CD8-positive, alpha-beta memory T cell (primary cell): ENCODE results near the gene OXCT1. TPM values are rescaled to one million over a fixed set of nuclear protein-coding genes. Genes with fewer than 3 reads are reported as not detected.
A peak's percentile ranks its signal among the peaks of the same experiment; 100 is the strongest.

Experiments used
- CTCF ChIA-PET: fragments of 350-600 bp; sonication (Branson Sonifier 250); formaldehyde crosslinking; loops from one replicate; lab custom pipeline; 2021; ENCODE audit warnings: antibody characterized with exemption; lab: Charles Lee
- POLR2A ChIA-PET: fragments of 350-600 bp; sonication (Branson Sonifier 250); formaldehyde crosslinking; loops from one replicate; lab custom pipeline; 2021; ENCODE audit warnings: antibody characterized with exemption; lab: Charles Lee
- DNase-seq, 5 donors: peaks; one replicate each; pipeline versions ENCODE4 v3.0.0 to v3.0.0-alpha.2; 2020 to 2022; ENCODE audit warnings: mixed read lengths in 1 of 5
- H3K27ac ChIP-seq: one replicate; pipeline ENCODE4 v1.7.0; 2013; ENCODE audit warnings: low read depth, mild to moderate bottlenecking, low read length, moderate library complexity
- H3K27me3 ChIP-seq: 2 replicates; pipeline ENCODE4 v1.7.0; 2013; ENCODE audit warnings: low read length, mild to moderate bottlenecking; ENCODE audit not compliant: insufficient read depth, poor library complexity, severe bottlenecking
- H3K36me3 ChIP-seq: 2 replicates; pipeline ENCODE4 v1.7.0; 2013; ENCODE audit warnings: mild to moderate bottlenecking, low read length, moderate library complexity; ENCODE audit not compliant: insufficient read depth
- H3K4me1 ChIP-seq: 2 replicates; pipeline ENCODE4 v1.7.0; 2013; ENCODE audit warnings: mild to moderate bottlenecking, low read length, moderate library complexity; ENCODE audit not compliant: insufficient read depth
- H3K4me3 ChIP-seq: 2 replicates; pipeline ENCODE4 v1.7.0; 2013; ENCODE audit warnings: mild to moderate bottlenecking, low read length
- H3K9me3 ChIP-seq: 2 replicates; pipeline ENCODE4 v1.7.0; 2013; ENCODE audit warnings: mild to moderate bottlenecking, low read length
- H3K27ac Mint-ChIP-seq, 8 donors: one replicate each; pipeline ENCODE4 v1.8.0; 2020 to 2021; ENCODE audit warnings: mixed read lengths in 8 of 8, mild to moderate bottlenecking in 6 of 8, inconsistent platforms in 3 of 8, moderate library complexity in 3 of 8
- H3K27me3 Mint-ChIP-seq, 2 donors: one replicate each; pipeline ENCODE4 v1.8.0; 2020 to 2021; ENCODE audit warnings: mixed read lengths in 2 of 2, mild to moderate bottlenecking in 1 of 2, moderate library complexity in 1 of 2
- H3K36me3 Mint-ChIP-seq, 3 donors: one replicate each; pipeline ENCODE4 v1.8.0; 2020 to 2021; ENCODE audit warnings: mixed read lengths in 3 of 3, inconsistent platforms in 1 of 3, mild to moderate bottlenecking in 1 of 3
- H3K4me1 Mint-ChIP-seq, 3 donors: one replicate each; pipeline ENCODE4 v1.8.0; 2020 to 2021; ENCODE audit warnings: mixed read lengths in 3 of 3, inconsistent platforms in 1 of 3, mild to moderate bottlenecking in 1 of 3
- H3K4me3 Mint-ChIP-seq, 7 donors: one replicate each; pipeline ENCODE4 v1.8.0; 2020 to 2021; ENCODE audit warnings: mixed read lengths in 7 of 7, mild to moderate bottlenecking in 6 of 7, moderate library complexity in 4 of 7, inconsistent platforms in 2 of 7
- H3K9me3 Mint-ChIP-seq, 5 donors: one replicate each; pipeline ENCODE4 v1.8.0; 2020 to 2022; ENCODE audit warnings: mixed read lengths in 5 of 5, mild to moderate bottlenecking in 3 of 5, moderate library complexity in 2 of 5, inconsistent platforms in 1 of 5
- polyA plus RNA-seq: library from polyadenylated mRNA; unstranded; fragments of 300-500 nt; fragmentation: Illumina TruSeq; gene quantifications from one replicate; pipeline ENCODE4 v1.2.3, GENCODE V29; 2021
- total RNA-seq, 2 experiments: library from RNA; stranded (reverse); gene quantifications; one replicate each; pipeline ENCODE4 v1.2.3, GENCODE V29; 2021

OXCT1 gene
- total and polyA plus RNA-seq, 3 experiments from 2014 or later: 25.6 to 117 (median 111) TPM

DNA sequence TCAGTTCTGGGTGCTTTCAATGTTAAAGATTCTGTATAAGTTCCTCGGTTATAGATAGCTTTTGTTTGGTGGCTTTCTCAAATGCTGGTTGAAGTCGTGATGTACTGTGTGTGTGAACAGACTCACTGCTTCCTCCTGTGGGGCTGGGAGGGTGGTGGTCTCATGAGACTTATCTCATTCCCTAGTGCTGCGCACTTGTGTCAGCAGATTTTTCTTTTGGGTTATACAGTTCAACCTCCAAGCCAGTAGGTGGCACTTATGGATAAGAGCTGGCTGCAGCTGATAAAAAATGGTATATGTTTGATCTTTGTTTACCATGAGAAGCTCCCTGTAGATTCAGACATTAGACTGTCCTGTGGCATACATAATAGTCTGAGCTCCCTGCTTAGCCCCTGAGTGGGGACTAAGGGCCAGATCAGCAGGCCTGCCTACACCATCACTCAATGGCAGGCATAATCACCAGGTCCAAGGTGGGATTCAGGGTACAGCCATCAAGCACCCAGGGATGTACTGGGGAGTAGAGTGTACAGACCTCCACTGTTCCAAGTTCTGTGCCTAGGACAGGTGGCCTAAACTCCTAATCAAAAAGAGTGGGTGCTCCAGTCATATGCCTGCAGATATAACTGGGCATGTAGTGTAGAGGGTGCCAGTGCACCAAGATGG is 174.2 kb downstream of the OXCT1 start:
- H3K27ac Mint-ChIP-seq: no peak overlapping the region
- H3K9me3 ChIP-seq: no peaks in the 10 kb centered on the region
- H3K36me3 Mint-ChIP-seq: no peaks in the 10 kb centered on the region
- ChIA-PET CTCF (no interaction called here), POLR2A (no interaction called here)
- H3K27ac ChIP-seq: no peak overlapping the region
- no peaks in the 10 kb centered on the region for H3K36me3 ChIP-seq
- H3K4me1 ChIP-seq: no peaks in the 10 kb centered on the region
- peaks cover 13 to 21% of the 10 kb centered on the region in 2 donors for H3K27me3 Mint-ChIP-seq
- H3K4me3 ChIP-seq: no peak overlapping the region
- no peaks in the 10 kb centered on the region for H3K4me1 Mint-ChIP-seq
- no peak overlapping the region for H3K4me3 Mint-ChIP-seq
- H3K27me3 ChIP-seq: no peaks in the 10 kb centered on the region
- H3K9me3 Mint-ChIP-seq: peaks cover 1 to 6% (median 3%) of the 10 kb centered on the region in 5 donors
- DNase-seq: no peak

DNA sequence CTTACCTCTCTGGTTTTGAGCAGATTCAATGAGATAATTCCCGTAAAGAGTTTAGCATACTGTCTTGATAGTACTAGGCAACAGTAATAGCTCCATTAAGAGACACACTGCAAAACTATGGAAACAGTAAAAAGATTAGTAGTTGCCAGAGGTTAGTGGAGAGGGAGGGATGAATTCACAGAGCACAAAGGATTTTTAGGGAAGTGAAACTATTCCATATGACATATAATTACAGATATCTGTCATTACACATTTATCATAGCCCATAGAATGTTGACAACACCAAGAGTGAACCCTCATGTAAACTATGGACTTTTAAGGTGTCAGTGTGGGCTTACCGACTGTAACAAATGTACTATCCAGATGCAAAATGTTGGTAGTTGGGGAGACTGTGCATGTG is 183.5 kb downstream of the OXCT1 start:
- no peak for DNase-seq
- no peak overlapping the region for H3K4me3 ChIP-seq
- H3K36me3 ChIP-seq: no peaks in the 10 kb centered on the region
- H3K4me3 Mint-ChIP-seq: no peak overlapping the region
- peaks cover 0 to 2% (median 0%) of the 10 kb centered on the region in 5 donors for H3K9me3 Mint-ChIP-seq
- ChIA-PET CTCF (no interaction called here), POLR2A (no interaction called here)
- H3K27ac ChIP-seq: no peak overlapping the region
- H3K27ac Mint-ChIP-seq: no peak overlapping the region
- H3K36me3 Mint-ChIP-seq: no peaks in the 10 kb centered on the region
- peaks cover 1 to 14% of the 10 kb centered on the region in 2 donors for H3K27me3 Mint-ChIP-seq
- H3K27me3 ChIP-seq: no peaks in the 10 kb centered on the region
- no peaks in the 10 kb centered on the region for H3K4me1 Mint-ChIP-seq
- H3K9me3 ChIP-seq: no peaks in the 10 kb centered on the region
- H3K4me1 ChIP-seq: no peaks in the 10 kb centered on the region

DNA sequence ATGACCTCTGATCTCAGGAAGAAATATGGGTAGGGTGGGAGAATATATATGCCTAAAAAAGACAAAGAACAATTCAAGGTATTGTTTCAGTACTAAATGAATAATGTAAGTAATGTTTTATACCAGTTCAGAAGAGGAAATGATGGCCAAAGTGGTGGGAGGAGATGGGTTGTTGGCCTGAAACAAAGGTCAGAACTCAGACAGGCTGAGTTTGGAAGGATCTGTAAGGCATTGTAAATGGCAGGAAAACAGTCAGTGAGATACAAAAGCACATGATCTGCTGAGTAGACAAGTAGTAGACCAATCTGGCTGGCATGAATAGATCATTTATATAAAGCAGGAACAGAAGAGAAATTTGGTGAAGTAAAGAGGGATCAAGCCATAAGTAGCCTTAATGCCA is 184.0 kb downstream of the OXCT1 start:
- H3K9me3 ChIP-seq: no peaks in the 10 kb centered on the region
- Mint-ChIP-seq H3K27me3 (peaks cover 1 to 10% of the 10 kb centered on the region in 2 donors), H3K9me3 (peaks cover 0 to 2% (median 0%) of the 10 kb centered on the region in 5 donors), H3K4me3 (no peak overlapping the region), H3K27ac (peak overlapping the region in 1 of 8 donors; percentile 0), H3K4me1 (no peaks in the 10 kb centered on the region), H3K36me3 (no peaks in the 10 kb centered on the region)
- no peak overlapping the region for H3K4me3 ChIP-seq
- CTCF ChIA-PET: no interaction called here
- no peaks in the 10 kb centered on the region for H3K4me1 ChIP-seq
- H3K27me3 ChIP-seq: no peaks in the 10 kb centered on the region
- POLR2A ChIA-PET: no interaction called here
- H3K27ac ChIP-seq: no peak overlapping the region
- no peak for DNase-seq
- no peaks in the 10 kb centered on the region for H3K36me3 ChIP-seq

DNA sequence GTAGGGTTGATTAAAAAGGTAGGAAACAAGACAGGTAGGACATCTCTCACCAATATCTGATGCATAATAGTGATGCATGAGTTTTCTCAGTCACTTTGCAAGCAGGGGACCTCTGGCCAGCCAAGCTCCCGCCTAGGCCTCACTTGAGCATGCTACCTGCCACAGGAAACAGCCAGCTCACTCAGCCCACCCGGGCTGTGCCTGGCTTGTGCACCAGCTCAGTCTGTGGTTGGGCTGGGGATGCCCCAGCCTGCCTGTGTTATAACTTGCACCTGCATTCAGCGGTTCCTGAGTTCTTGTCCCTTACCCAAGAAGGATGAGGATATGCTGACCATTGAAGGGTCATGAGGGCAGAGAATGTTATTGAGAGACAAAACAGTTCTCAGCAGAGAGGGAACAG is 187.0 kb downstream of the OXCT1 start:
- H3K27ac Mint-ChIP-seq: no peak overlapping the region
- peaks cover 0 to 2% (median 0%) of the 10 kb centered on the region in 5 donors for H3K9me3 Mint-ChIP-seq
- H3K4me3 ChIP-seq: no peak overlapping the region
- H3K36me3 Mint-ChIP-seq: no peaks in the 10 kb centered on the region
- no peak overlapping the region for H3K4me3 Mint-ChIP-seq
- no peak for DNase-seq
- H3K4me1 Mint-ChIP-seq: no peaks in the 10 kb centered on the region
- no peaks in the 10 kb centered on the region for H3K36me3 ChIP-seq
- peaks cover 3 to 15% of the 10 kb centered on the region in 2 donors for H3K27me3 Mint-ChIP-seq
- no peaks in the 10 kb centered on the region for H3K4me1 ChIP-seq
- H3K27me3 ChIP-seq: no peaks in the 10 kb centered on the region
- H3K9me3 ChIP-seq: no peaks in the 10 kb centered on the region
- ChIA-PET POLR2A (no interaction called here), CTCF (no interaction called here)
- no peak overlapping the region for H3K27ac ChIP-seq

DNA sequence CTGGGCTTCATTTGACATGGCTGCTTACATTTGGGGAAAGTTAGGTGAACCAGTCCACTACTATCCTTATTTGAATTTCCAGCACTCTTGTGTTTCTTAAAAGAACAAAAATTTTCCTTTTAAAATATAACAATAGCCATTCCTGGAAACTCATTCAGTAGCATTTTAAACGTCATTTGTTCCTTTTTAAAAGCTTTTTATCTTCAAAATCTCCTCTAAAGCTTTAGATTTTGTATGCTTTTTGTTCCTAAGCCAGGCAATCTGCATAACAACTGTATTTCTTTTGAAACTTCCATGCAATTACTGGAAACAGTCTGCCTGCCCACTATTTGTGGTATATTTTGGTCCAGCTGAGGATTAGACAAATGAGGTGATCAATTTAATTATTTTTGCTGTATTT is 187.6 kb downstream of the OXCT1 start:
- Histone ChIP-seq H3K4me3 (no peak overlapping the region), H3K36me3 (no peaks in the 10 kb centered on the region), H3K4me1 (no peaks in the 10 kb centered on the region), H3K27me3 (no peaks in the 10 kb centered on the region), H3K27ac (no peak overlapping the region), H3K9me3 (no peaks in the 10 kb centered on the region)
- H3K9me3 Mint-ChIP-seq: peaks cover 0 to 2% (median 0%) of the 10 kb centered on the region in 5 donors
- peaks cover 3 to 18% of the 10 kb centered on the region in 2 donors for H3K27me3 Mint-ChIP-seq
- no peak for DNase-seq
- no peak overlapping the region for H3K4me3 Mint-ChIP-seq
- H3K4me1 Mint-ChIP-seq: no peaks in the 10 kb centered on the region
- no peaks in the 10 kb centered on the region for H3K36me3 Mint-ChIP-seq
- ChIA-PET CTCF (no interaction called here), POLR2A (no interaction called here)
- no peak overlapping the region for H3K27ac Mint-ChIP-seq

DNA sequence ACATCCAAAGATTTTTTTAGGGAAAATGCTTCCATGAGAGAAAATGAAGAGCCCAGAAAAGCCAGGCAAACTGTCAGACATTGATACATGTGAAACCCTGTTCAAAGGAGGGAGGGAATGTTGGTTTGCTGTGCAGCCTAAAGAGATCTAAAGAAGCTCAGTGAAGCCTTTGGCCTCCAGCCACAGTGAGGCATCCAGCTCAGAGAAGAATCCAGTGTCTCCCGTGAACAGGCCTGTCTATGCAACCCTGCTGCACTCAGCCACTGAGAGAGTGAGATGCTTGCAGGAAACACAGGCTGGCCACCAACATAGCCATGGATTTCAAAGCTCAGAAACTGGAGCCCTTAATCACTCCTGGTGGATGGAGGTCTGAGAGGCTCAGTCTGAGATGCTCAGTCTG is 188.4 kb downstream of the OXCT1 start:
- Mint-ChIP-seq H3K36me3 (no peaks in the 10 kb centered on the region), H3K9me3 (peaks cover 0 to 2% (median 0%) of the 10 kb centered on the region in 5 donors), H3K4me3 (no peak overlapping the region), H3K4me1 (no peaks in the 10 kb centered on the region), H3K27ac (no peak overlapping the region), H3K27me3 (peaks cover 3 to 18% of the 10 kb centered on the region in 2 donors)
- H3K4me1 ChIP-seq: no peaks in the 10 kb centered on the region
- H3K36me3 ChIP-seq: no peaks in the 10 kb centered on the region
- no peak overlapping the region for H3K4me3 ChIP-seq
- H3K27me3 ChIP-seq: no peaks in the 10 kb centered on the region
- POLR2A ChIA-PET: no interaction called here
- CTCF ChIA-PET: no interaction called here
- no peak for DNase-seq
- H3K27ac ChIP-seq: no peak overlapping the region
- H3K9me3 ChIP-seq: no peaks in the 10 kb centered on the region

Other genes with a start within 250 kb of the OXCT1 start
- 10 to 100 TPM; 34.6 to 36.5 TPM for gene RIMOC1, start 33.9 kb upstream of the OXCT1 start, total RNA-seq
- gene RIMOC1, start 33.9 kb upstream of the OXCT1 start, polyA plus RNA-seq: 8.4 TPM
- gene FBXO4, start 54.9 kb upstream of the OXCT1 start, total RNA-seq: 10 to 100 TPM; 15.8 to 18.0 TPM
- 17.0 TPM for gene FBXO4, start 54.9 kb upstream of the OXCT1 start, polyA plus RNA-seq